ENCODE measurements around the gene COMMD8.
"Not testable (repeated sequence)": the region's sequence is repeated elsewhere in the genome, so short reads cannot be mapped to it uniquely, and the experiment has no call there.

The COMMD8 gene

GRCh38 chr4:47463235-47463956 is at the start of gene COMMD8:
Gene COMMD8, minus strand, starts transcription at chr4:47463702. Its CDS starts 51 bp downstream, at chr4:47463651.
- DNase-seq (ENCODE audit: low read depth), result peak; percentile 94

DNA sequence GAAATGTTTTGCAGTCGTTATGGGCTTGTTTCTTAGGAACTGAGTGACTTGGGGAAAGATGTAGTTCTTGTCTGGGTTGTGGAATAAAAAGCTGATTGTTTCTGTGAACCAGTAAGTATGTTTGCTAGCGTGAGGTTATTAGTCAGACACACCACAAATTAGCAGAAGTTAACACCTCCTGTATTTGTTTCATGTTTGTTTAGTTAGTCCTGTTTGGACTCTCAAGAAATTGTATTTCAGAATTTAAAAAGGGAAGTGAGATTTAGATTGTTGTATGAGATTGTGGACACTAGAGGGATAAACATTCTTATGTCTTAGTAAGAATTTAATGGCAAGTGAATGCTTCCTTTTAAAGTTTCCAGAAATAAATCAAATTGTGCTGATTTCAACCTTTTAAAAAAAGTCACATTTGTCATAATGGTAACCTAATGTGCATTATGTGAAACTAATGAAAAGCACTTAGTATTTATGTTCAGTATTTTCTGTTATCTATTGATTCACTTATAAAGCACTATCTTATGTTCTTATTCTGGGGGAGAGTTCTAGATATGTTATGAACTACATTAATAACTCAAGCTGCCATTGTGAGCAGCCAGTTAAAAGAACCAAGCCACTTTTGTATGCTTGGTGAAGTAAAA is 47.1 kb upstream of the COMMD8 start:
- no peak for DNase-seq (ENCODE audit: low read depth)

DNA sequence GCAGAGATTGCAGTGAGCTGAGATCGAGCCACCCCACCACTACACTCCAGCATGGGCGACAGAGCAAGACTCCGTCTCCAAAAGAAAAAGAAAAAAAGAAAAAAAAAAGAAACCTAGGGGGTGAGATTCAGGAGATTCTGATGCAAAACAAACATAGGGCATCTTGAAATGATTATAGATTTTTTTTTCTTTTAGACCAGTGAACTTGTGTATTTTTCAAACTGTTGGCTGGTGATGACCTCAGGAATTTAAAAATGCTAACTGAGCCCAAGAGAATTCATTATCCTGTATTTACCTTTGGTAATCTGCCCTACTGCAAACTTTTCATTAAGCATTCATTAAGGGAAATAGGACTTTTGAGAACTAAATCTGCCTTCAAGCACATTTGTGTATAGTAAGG is 42.2 kb upstream of the COMMD8 start:
- no peak for DNase-seq (ENCODE audit: low read depth)

DNA sequence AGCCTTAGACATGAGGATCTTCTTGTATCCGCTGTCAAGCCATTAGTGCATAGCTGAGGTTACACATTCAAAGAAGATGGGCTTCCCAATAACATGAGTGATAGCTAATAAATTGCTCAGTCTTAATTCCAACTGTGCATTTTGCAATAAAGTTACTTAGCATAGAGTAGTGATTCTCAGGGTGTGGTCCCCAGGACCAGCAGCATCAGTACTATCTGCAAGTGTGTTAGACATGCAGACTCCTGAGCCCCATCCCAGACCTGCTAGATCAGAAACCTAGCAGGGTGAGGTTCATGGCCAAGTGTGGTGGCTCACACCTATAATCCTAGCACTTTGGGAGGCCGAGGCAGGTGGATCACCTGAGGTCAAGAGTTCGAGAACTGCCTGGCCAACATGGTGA is 41.6 kb upstream of the COMMD8 start:
- no peak for DNase-seq (ENCODE audit: low read depth)

GRCh38 chr4:47500776-47501175 is 37.3 kb upstream of the COMMD8 start:
- DNase-seq (ENCODE audit: low read depth), result no peak

- no peak for DNase-seq (ENCODE audit: low read depth)
These were observed 36.2 kb upstream of the COMMD8 start for GRCh38 chr4:47499700-47500099.

GRCh38 chr4:47498899-47499298 is 35.4 kb upstream of the COMMD8 start:
- DNase-seq (ENCODE audit: low read depth), result no peak

- no peak for DNase-seq (ENCODE audit: low read depth)
These were observed 30.6 kb upstream of the COMMD8 start for GRCh38 chr4:47494124-47494430.

DNA sequence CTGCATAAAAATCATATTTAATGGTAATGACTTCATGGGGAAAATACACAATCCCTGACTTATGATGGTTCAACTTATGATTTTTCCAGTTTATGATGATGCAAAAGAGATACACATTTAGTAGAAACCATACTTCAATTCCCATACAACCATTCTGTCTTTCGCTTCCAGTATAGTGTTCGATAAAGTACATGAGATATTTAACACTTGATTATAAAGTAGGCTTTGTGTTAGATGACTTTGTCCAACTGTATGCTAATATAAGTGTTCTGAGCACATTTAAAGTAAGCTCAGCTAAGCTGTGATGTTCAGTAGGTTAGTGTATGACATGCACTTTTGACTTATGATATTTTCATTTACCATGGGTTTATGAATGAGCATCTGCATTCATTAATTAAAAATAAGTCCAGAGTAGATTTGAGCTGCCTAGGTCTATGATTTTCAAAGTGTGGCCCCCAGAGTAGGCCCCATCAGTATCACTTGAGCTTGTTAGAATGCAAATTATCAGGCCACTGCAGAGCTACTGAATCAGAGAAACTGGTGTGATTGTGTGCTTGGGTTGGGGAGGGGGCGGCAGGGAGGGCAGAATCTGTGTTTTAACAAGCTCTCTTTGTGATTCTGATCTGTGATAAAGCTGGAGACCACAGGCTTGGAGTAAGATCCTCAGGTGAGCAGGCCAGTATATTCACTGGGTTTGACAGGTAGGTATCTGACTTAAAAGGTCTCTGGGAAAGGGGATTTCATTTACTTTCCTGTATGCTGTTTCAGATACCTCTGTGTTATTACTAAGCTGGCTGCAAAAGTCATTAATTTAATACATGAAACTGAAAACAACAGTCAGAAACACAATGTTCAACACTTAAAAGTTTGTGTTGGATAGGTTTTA is 30.0 kb upstream of the COMMD8 start:
- DNase-seq (ENCODE audit: low read depth), result no peak

DNA sequence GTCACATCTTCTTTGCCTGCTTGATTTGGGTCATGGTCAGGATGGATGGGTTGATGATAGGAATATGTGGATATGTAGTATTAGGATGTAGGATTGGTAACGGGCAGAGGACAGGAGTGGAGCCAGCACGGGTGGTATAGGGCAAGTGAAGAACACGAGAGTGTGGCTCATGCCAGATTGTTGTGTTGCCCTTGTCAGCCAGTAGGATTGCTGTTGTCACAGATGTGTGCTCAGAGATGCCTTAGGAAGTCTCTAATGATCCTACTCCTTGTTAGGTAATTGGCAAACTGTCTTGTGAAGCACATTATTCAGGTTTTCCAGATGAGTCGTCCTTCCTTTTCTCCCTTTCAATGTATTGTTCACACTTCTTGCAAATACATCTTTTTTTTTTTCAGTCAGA is 27.0 kb upstream of the COMMD8 start:
- no peak for DNase-seq (ENCODE audit: low read depth)

DNA sequence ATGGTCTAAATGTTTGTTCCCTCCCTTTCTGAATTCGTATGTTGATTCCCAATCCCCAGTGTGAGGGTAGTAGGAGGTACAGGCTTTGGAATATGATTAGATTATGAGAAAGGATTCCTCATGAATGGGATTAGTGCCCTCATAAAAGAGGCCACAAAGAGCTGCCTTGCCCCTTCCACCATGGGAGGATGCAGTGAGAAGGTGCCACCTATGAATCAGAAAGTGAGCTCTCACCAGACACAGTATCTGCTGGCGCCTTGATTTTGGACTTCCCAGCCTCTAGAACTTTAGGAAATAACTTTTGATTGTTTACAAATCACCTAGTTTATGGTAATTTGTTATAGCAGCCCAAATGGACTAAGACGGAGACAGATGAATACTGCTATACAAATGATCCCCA is 25.2 kb upstream of the COMMD8 start:
- no peak for DNase-seq (ENCODE audit: low read depth)

DNA sequence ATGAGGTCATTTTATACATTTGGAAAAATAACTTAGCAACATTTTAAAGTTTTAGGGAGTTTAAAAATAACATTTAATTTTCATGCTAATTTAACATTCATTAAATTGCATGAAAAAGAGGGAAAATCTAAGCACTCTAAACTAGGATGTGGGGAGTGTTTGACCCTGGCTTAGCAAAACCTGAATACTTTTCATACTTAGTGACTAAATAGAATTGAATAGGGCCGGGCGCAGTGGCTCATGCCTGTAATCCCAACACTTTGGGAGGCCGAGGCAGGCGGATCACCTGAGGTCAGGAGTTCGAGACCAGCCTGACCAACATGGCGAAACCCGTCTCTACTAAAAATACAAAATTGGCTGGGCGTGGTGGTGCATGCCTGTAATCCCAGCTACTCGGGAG is 23.2 kb upstream of the COMMD8 start:
- not testable (repeated sequence) for DNase-seq (ENCODE audit: low read depth)

DNA sequence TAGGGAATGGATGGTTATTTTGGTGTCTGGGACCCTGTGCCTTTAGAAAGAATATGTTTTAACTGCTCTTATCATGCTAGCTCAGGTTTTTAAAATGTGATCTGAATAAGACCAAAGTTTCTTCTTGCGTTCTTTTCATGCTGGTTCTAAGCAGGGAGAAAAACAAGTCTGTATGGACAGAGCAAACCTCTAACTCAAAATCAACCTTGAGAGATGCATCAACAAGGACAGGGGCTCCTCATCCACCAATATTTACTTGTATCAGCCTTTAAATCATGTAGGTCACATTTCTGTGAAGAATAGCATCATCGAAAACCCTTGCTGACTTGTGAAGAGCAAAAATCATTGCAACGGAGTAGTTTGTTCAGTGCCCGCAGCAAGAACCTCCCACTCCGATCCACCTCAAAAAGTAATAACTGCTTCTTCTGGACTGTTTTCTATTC is 22.8 kb upstream of the COMMD8 start:
- DNase-seq (ENCODE audit: low read depth), result no peak

- no peak for DNase-seq (ENCODE audit: low read depth)
These were observed 22.3 kb upstream of the COMMD8 start for GRCh38 chr4:47485768-47486167.

- DNase-seq (ENCODE audit: low read depth), result peak; percentile 64
These were observed 21.7 kb upstream of the COMMD8 start, which contains the start of gene ATP10D for GRCh38 chr4:47485047-47485692. Gene ATP10D, plus strand, starts transcription at chr4:47485275. Its CDS starts 27,266 bp downstream, at chr4:47512541.

DNA sequence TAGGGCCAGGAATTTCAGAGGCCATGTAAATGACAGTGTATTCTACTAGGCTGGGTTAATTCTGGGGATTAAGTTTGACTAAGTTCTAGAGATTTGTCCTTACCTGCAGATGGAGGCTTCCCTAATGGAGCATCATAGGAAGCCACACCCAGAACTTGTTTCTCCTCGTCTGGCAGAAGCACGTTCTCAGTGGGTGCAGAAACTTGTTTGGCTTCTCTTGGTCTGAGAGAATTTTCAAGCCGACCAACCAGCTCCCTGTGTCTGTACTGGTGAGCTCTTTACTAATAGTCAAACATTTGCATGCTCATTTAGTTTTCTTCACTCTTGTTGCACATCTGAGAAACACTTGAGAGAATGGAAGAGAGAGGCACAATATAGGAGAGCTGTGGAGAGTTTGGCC is 20.7 kb upstream of the COMMD8 start:
- DNase-seq (ENCODE audit: low read depth), result no peak

DNA sequence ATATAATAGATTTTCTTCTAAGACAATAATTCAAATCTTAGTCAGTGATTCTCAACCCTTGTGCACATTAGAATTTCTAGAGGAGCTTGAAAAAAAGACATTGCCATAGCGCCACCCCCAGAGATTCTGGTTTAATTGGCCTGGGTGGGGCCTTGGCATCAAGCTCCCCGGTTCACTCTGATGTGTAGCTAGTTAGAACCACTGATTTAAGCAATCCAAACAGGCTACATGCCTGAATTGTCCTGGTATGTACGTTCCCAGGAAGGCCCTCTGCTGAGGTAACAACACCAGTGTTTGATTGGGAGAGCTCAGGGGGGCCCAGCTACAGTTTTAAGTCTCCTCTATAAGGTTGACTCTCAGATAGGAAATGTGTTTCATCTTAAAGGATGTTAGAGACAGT is 20.2 kb upstream of the COMMD8 start:
- DNase-seq (ENCODE audit: low read depth), result no peak

DNA sequence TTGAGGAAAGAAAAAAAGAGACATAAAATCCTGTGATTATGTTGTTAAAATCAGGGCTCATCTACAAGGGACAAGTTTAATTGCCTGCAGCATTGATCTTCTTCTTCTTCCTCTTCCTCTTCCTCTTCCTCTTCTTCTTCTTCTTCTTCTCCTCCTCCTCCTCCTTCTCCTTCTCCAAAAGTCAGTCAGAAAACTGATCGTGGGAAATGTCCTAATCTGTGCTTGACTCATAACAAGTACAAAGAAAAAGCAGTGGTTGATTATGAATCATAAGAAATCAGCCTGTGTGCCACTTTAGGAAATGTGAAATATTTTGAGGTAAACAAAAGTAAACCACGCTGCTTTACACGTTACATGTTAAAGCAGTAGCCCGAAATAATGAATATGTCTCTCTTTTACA is 18.8 kb upstream of the COMMD8 start:
- DNase-seq (ENCODE audit: low read depth), result no peak

DNA sequence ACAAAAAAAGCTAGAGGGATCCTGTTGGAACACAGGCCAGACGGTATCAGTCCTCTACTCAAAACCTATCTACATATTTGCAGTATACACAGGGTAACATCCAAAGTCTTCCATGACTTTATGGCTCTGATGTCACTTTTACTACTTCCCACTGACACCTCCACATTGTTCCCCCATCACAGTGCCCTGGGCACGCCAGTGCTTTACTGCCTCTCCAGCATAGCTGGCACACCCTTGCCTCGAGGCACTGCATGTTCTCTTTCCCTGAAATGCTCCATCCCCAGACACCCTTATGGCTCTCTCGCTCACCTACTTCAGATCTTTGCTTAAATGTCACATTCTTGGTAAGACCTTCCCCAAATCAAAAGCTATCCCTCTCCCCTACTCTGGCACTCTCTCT is 15.3 kb upstream of the COMMD8 start:
- no peak for DNase-seq (ENCODE audit: low read depth)

GRCh38 chr4:47475411-47475810 is 11.9 kb upstream of the COMMD8 start:
- no peak for DNase-seq (ENCODE audit: low read depth)

GRCh38 chr4:47474799-47475198 is 11.3 kb upstream of the COMMD8 start:
- DNase-seq (ENCODE audit: low read depth), result no peak

GRCh38 chr4:47473141-47473750 is 9.7 kb upstream of the COMMD8 start:
- DNase-seq (ENCODE audit: low read depth), result no peak

All from stimulated activated CD8-positive, alpha-beta memory T cell treated with anti-CD3 and anti-CD28 coated beads, Interleukin-7, amount 100 ng/mL, for 24 hours (primary cell).